ENCODE results near the gene MARK4.
"Not testable (repeated sequence)": the region's sequence is repeated elsewhere in the genome, so short reads cannot be mapped to it uniquely, and the experiment has no call there.

DNA sequence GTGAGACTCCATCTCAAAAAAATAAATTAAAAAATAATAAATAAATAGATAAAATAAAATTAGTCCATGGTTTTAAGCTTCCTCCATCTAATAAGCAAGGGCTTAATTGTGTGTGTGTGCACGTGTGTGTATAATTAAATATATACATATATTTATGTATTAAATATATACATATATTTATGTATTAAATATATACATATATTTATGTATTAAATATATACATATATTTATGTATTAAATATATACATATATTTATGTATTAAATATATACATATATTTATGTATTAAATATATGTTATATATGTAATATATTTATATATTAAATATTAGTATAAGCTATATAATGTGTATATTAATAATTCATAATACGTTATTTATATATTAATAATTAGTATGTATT is 22.0 kb upstream of the MARK4 start:
- not testable (repeated sequence) for TF ChIP-seq EZH2 (IDR thresholded peaks at IDR 0.05; ENCODE audit: low read depth, unreplicated experiment); EZH2phosphoT487 (IDR thresholded peaks at IDR 0.05; ENCODE audit: unreplicated experiment); POLR2AphosphoS5 (IDR thresholded peaks at IDR 0.05; ENCODE audit: low read depth); CREB1 (CRISPR knock-in tag; IDR thresholded peaks at IDR 0.05; ENCODE audit: low read depth); STAT1 (IDR thresholded peaks at IDR 0.05; ENCODE audit: unreplicated experiment); REST (IDR thresholded peaks at IDR 0.05; ENCODE audit: unreplicated experiment); ETS1 (IDR thresholded peaks at IDR 0.05)
- TF ChIP-seq, protein P1, sequence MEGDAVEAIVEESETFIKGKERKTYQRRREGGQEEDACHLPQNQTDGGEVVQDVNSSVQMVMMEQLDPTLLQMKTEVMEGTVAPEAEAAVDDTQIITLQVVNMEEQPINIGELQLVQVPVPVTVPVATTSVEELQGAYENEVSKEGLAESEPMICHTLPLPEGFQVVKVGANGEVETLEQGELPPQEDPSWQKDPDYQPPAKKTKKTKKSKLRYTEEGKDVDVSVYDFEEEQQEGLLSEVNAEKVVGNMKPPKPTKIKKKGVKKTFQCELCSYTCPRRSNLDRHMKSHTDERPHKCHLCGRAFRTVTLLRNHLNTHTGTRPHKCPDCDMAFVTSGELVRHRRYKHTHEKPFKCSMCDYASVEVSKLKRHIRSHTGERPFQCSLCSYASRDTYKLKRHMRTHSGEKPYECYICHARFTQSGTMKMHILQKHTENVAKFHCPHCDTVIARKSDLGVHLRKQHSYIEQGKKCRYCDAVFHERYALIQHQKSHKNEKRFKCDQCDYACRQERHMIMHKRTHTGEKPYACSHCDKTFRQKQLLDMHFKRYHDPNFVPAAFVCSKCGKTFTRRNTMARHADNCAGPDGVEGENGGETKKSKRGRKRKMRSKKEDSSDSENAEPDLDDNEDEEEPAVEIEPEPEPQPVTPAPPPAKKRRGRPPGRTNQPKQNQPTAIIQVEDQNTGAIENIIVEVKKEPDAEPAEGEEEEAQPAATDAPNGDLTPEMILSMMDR (conservative IDR thresholded peaks at IDR 0.05; ENCODE audit: low read depth in 2 of 2): not testable (repeated sequence)
